ENCODE results near the gene FRG2.
A peak's percentile ranks its signal among the peaks of the same experiment; 100 is the strongest.
"Not testable (repeated sequence)": the region's sequence is repeated elsewhere in the genome, so short reads cannot be mapped to it uniquely, and the experiment has no call there.

The FRG2 gene

DNA sequence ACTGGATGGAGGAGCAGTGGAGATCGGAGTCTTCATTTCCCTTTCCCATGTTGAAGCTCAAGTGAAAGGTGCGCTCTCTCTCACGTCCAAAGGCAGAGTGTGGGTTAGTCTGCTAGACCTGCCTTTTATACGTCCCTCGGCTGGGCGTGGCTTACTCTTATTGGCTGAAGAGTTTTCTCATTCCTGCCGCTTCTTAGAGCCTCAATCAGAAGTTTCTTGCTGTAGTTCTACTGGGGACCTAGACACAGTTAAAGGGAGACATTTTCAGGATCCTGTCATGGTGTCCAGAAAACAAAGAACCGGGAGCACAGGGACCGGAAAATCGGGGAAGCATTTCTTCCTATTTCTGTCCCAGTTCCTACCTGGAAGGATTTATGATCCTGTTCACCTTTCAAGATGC lies at the start of gene FRG2:
Gene FRG2, minus strand, starts transcription at position 101 of the 400 bp plus-strand sequence. Its CDS starts 52 bp downstream, at position 49.
- DNase-seq: not testable (repeated sequence)

DNA sequence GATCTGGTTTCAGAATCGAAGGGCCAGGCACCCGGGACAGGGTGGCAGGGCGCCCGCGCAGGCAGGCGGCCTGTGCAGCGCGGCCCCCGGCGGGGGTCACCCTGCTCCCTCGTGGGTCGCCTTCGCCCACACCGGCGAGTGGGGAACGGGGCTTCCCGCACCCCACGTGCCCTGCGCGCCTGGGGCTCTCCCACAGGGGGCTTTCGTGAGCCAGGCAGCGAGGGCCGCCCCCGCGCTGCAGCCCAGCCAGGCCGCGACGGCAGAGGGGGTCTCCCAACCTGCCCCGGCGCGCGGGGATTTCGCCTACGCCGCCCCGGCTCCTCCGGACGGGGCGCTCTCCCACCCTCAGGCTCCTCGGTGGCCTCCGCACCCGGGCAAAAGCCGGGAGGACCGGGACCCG lies 41.3 kb upstream of the FRG2 start:
- DNase-seq: not testable (repeated sequence)

DNA sequence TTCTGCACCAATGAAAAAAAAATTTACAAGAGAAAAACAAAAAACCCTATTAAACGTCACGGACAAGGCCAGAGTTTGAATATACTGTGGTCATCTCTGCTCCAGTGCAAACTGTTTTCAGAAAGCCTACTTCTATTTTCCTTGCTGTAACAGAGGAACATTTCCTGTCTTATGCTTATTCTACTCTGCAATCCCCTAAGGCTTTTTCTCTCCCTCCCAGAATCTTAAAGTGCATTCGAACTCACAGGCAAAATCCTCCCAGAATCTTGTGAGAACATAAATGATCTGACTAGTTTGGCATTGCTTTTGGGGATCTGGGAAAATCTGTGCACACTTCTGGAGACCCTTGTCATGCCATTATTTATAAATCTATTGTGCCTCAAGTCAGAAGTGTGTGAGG lies 37.7 kb upstream of the FRG2 start:
- not testable (repeated sequence) for DNase-seq

DNA sequence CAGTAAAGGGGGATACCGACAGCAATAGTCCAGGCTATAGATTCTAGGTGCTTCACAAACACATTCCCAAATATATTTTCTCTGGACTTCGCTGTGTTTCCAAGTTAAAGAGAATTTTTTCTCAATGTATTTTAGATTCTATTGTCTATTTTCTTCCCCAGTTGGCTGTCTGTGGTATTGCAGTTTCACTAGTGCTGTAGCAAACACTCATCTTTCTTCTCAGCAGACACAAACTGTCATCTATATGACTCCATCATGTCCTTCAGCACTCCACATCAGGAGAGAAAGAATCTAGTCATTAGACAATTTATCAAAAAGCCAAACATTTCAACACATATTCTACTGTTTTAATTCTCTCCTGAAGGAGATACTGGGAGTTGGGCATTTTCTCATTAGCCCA lies 37.3 kb upstream of the FRG2 start, which contains the start of gene DBET:
Gene DBET, plus strand, starts transcription at position 161 of the 400 bp plus-strand sequence.
- not testable (repeated sequence) for DNase-seq

DNA sequence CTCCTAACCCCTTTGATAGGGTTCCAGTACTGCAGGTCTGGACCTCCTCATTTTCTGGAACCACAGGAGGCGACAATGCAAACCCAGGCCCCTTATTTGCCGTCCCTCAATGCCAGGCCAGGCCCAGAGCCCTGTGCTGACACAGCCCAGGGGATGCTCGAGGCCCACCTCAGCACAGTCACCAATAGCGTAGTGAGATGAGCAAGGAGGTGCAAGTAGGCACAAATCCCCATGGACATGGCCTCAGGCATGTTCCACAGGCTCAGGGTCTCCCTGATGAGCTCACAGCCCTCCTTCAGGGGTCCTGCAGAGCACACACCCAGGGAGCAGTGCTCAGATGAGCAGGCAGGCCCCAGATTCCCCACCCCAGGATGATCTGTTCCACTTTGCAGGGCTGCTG lies 31.9 kb upstream of the FRG2 start:
- not testable (repeated sequence) for DNase-seq

DNA sequence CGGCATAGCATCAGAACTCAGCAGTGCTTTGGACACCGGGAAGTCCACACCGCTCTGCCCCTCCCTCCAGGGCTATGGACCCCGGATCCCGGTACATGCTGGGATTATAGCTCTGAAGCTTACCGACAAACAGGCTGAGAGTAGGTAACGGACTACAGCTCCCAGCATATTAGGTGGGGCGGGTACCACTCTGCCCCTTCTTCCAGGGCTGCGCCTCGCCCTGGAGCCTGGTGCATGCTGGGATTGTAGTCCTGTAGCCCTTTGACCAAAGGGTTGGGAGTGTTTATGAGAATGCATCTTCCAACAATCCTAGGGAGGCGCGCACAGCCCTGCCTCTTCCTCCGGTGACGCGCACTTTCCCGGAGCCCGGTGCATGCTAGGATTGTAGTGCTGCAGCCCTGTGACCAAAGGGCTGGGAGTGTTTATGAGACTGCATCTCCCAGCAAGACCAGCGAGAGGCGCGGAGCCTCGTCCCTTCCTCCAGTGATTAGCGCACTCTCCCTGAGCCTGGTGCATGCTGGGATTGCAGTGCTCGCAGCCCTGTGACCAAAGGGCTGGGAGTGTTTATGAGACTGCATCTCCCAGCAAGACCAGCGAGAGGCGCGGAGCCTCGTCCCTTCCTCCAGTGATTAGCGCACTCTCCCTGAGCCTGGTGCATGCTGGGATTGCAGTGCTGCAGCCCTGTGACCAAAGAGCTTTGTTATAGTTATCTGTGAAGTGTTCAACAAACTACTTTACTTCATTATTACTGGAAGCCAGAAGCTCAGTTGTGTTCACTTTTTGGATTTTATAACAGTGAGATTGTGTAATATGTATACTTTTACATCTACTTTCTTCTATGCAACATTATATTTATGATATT lies 22.6 kb upstream of the FRG2 start:
- not testable (repeated sequence) for DNase-seq

DNA sequence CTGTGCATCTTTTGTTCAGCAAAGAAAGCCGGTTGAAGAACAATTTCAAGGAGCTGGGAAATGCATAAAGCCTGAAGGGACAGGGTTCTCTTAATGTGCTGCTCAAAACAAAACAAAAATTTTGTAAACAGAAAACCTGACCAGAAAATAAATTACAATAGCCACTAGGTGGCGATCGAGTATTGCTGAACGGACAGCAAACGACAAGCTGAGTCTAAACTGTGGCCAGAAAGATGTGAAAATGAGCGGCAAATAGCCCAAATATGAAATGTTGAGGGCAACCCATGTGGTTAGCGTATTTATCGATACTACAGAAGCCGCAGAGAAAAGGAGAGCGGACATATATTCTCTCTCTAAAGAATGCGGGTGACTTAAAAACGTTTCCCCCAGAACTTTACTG lies 20.6 kb upstream of the FRG2 start:
- not testable (repeated sequence) for DNase-seq

DNA sequence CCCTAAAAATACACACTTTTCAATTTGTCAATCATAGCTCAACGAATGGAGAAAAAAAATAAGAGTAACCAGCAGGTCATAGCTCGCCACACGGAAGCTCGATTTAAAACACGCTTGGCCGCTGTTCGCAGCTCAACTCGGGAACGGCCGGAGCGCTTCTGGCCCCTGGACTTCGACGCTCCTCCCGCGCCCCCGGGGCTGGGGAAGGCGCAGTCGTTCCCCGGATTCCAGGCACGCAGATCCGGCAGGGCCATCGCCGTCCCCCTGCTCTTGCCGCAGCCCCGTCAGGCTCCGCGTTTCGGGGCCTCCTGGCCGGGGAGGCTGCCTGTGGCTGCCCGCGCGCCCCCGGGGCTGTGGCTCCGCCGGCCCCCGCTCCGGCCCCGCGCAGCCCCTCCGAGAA lies 13.8 kb upstream of the FRG2 start:
- DNase-seq: not testable (repeated sequence)

DNA sequence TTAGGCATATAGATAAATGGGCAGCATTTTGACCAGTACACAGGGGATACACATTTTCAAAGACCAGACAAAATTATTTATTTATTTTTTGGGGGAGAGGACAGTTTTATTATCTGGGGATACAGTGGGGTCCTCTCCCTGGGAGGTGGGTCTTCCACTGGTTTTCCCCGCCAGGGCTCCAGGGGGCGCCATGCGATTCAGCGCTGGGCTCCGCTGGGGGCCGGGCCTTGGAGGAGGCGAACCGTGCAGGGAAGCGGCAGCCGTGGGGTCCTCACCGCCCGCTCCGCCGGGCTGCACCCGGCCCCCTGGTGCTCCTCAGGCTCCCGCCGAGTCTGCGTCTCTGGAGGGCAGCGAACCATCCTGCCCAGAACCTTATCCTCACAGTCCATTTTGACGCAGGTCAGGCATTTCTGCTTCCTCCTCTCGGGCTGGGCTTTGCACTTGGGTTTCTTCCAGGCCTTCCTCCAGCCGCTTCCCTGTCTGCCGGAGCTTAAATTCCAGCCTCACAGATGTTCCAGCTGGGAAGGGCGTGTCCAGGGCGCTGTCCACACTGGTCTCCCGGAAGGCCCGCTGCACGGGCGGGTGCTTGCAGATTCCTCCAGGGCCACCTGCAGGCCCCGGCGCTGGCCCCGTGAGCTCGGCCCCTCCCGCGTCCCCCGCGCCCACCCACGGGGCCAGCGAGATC lies 10.8 kb upstream of the FRG2 start:
- DNase-seq: not testable (repeated sequence)

DNA sequence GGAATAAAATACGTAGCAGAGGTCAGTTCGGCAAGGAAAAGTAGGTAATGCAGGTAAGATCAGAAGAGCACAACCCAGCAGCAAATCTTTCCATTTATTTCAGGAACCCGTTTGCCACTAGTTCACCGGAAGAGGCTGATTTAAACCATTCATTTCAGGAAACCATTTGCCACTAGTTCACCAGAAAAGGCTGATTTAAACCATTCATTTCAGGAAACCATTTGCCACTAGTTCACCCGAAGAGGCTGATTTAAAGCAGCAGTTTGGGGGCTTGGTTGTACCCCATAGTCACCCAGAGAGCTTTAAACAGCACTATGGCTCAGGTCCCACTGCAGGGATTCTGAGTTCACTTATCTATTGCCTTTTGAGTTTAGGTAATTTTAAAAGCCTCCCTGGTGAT lies 4.2 kb upstream of the FRG2 start:
- DNase-seq: not testable (repeated sequence)

DNA sequence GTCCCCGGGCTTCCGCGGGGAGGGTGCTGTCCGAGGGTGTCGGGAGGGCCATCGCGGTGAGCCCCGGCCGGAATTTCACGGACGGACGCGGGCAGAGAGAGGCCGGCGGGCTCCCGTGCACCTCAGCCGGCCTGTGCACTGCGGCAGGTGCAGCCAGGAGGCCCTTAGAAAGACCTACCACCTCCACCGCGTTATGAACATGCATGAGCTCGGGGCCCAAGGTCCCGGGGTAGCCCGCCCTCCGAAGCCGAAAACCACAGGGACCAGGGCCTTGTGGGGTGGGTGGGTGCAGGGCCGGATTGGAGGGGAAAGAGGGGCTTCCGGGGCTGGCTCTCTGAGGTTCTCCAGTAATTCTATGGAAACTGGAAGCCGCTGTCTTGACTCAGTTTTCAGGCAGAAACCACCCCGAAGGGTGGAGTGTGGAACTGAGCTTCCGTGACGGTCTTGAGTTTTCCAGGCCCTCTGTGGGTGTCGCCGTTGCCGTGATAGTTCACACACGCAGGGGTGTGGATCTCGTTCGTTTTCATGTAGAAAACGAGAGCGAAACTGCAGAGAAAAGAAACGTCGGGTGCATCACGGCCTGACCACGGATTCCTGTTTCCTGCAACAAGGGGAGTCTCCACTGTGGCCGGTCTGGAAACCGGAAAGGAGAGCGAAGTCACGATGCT lies 4.3 kb downstream of the FRG2 start:
- DNase-seq: not testable (repeated sequence)

DNA sequence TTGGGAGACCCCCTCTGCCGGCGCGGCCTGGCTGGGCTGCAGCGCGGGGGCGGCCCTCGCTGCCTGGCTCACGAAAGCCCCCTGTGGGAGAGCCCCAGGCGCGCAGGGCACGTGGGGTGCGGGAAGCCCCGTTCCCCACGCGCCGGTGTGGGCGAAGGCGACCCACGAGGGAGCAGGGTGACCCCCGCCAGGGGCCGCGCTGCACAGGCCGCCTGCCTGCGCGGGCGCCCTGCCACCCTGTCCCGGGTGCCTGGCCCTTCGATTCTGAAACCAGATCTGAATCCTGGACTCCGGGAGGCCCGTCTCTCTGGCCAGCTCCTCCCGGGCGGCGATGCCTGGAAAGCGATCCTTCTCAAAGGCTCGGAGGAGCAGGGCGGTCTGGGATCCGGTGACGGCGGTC lies 5.1 kb downstream of the FRG2 start:
- DNase-seq: not testable (repeated sequence)

DNA sequence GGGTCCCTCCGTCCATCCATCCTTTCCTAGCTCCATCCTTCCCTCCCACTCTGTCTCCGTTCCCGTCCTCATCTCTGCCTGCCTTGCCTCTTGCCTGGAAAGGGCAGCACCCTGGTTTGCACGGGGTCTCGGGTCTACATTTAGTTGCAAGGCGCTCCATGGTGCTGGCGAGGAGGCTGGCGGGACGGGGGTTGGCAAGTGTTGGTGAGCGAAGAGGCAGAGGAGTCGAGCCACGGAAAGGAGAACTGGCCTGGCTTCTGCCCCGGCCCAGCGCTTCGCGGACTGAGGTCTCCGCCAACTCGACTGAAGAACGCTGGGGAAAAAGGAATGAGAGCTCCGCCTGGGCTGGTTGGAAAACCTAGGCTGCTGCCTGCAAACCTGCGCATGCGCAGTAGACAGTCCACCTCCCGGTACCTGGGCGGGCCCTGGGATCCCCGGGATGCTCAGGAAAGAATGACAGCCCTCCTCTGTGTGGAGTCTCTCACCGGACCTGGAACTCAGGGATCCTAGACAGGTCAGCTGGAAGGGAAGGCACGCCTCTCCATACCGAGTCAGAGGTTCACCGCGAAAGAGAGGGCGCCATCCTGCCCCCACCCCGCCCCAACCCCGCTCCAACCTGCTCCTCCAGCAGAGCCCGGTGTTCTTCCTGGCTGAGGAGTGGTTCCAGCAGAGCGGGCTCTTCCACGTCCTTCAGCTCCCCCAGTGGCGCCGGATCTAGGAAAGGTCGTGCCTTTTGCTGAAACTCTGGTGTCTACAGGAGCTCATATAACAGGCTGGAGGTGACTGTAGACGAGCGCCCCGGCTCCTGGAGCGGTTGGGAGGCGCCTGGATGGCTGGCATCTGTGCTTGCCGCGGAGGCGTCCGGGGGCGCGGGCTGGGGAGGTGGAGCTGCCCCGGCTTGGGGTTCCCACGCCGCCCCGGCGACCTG lies 6.0 kb downstream of the FRG2 start:
- DNase-seq: peak; percentile 28

DNA sequence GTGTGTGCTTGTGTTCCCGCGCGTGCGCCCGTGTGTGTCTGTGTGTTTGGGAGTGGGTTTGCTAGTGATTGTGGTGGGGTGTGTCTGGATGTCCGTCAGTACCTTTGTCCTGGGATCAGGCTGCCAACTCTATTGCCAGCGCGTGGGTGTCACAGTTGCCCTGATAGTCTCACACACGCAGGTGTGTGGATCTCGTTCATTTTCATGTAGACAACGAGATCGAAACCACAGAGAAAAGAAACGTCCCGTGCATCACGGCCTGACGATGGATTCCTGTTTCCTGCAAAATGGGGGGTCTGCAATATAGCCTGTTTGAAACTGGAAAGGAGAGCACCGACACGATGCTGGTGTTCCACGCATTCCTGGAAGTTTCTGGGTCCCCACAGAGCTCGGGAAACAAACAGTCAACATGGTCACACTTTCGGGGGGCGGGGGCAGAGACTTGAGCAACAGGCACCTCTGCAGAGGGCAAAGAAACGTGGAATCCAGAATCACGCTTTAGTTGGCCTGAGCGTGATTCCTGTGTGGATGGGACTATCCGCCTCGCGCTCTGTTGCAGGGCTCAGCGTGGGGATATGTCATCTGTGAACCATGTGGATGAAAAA lies 7.1 kb downstream of the FRG2 start:
- not testable (repeated sequence) for DNase-seq

DNA sequence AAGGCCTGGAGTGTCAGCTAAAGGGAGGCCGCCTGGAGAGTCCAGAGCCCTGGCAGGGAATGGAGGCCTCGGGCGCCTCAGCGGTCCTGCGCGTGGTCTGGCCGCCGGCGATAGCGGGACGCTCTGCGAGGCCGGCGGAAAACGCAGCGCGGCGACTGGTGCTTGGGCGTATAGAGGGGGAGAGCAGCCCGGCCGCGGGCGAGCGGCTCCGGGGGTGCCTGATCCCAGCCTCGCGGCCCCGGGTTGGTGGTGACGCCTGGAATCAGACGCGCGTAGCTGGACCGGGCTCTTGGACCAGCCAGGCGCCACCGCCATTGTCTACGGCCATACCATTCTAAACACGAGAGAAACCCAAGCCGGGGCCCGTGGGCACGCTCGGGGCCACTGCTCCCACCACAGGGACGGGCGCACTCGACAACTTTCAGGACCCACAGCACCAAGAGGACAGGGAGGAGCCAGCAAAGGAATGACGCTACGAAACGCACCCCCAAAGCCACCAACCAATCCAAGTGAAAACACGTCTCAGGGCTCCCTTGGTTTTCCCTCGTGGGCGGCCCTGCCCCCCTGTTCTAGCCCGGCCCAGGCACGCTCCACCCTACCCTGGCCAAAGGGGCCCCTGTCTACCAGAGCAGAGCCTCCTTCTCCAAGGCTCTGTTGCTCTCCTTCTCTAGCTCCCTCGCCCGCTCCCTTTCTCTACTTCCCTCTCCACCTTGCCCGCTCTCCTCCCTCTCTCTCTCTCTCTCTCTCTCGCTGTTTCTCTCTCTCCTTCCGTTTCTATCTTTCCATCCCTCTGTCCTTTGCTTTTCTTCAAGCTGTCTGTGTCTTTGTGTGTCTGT lies 7.8 kb downstream of the FRG2 start:
- no peak for DNase-seq

DNA sequence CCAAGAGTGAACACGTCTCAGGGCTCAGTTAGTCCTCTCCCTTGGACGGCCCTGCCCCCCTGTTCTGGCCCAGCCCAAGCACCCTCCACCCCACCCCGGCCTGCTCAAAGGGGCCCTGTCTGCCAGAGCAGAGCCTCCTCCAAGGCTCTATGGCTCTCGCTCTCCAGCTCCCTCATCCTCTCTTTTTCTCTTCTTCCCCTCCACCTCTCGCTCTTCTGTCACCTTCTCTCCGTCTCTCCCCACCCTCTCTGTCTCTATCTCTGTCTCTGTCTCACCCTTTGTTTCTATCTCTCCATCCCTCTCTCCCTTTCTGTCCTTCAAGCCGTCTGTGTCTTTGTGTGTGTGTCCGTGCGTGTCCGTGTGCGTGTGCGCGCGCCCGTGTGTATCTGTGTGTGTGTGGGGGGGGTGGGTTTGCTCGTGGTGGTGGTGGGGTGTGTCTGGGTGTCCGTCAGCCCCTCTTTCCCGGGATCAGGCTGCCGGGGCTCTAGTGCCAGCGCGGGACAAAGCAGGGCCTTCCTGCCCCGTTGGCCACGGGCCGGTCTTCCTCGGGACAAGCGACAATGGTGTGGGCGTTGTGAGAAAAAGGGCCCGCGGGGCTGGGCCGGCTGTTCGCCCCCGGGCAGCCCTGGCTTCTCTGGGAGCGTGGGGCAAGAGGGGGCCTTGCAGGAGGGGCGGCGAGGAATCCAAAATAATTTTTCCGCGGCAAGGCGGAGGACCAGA lies 8.7 kb downstream of the FRG2 start:
- DNase-seq: no peak

DNA sequence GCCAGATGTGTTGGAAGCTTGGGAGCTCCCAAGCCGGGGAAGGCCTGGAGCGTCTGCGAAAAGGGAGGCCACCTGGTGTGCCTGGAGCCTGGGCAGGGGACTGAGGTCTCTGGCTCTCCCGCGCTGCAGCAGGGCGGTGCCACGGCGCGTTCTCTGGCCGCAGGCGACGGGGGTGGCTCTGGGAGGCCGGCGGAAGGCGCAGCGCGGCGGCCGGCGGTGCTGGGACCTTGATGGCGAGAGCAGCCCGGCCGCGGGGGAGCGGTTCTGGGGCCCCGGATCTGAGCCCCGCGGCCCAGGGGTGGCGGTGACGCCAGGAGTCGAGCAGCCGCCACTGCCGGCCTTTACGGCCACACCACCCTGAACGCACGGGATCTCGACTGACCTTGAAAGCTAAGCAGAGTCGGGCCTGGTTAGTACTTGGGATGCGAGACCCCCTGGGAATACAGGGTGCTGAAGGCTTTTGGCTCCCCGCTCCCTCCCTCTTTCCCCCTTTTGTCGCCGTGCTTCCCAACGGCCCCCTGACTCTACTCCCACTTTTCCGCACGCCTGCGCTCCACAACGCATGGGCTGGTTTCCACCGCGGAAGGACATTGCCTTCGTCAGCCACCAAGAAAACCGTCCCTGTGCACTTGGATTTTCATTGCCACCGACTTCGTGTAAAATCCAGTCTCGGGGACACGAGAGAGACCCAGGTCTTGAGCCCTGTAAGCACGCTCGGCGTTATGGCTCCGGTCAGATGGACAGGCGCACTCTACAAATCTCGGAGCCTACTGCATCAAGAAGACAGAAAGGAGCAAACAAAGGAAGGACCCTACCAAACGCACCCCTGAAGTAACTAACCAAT lies 9.5 kb downstream of the FRG2 start:
- DNase-seq: no peak

DNA sequence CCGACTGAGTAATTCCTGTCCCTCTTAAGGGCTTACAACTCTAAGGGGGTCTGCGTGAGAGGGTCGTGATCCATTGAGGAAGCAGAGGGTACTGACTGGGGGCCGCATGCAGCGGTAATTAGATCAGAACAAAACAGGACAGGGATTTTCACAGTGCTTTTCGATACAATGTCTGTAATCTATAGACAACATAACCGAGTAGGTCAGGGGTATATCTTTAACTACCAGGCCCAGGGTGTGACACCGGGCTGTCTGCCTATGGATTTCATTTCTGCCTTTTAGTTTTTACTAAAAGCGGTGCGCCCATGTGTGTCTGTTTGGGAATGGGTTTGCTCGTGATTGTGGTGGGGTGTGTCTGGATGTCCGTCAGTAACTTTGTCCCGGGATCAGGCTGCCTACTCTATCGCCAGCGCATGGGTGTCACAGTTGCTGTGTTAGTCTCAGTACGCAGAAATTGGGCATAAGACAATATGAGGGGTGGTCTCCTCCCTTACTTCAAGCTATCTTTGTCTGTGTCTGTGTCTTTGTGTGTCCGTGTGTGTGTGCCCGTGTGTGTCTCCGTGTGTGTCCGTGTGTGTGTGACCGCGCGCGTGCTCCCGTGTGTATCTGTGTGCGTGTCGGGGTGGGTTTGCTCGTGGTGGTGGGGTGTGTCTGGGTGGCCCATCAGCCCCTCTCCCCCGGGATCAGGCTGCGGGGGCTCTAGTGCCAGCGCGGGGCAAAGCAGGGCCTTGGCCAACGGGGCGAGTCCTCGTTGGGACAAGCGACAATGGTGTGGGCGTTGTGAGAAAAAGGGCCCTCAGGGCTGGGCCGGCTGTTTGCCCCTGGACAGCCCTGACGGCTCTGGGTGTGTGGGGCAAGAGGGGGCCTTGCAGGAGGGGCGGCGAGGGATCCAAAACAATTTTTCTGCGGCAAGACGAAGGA lies 10.4 kb downstream of the FRG2 start:
- no peak for DNase-seq
